HG03575 (cell line): ENCODE data around the gene KCNG2.

Experiments used
- ATAC-seq: cut with Tn5 transposase; IDR thresholded peaks from one replicate; pipeline ENCODE4 v1.9.1; 2021; ENCODE audit not compliant: unreplicated experiment, insufficient number of reproducible peaks, low FRiP score; ENCODE audit errors: extremely low read depth

Gene KCNG2

DNA sequence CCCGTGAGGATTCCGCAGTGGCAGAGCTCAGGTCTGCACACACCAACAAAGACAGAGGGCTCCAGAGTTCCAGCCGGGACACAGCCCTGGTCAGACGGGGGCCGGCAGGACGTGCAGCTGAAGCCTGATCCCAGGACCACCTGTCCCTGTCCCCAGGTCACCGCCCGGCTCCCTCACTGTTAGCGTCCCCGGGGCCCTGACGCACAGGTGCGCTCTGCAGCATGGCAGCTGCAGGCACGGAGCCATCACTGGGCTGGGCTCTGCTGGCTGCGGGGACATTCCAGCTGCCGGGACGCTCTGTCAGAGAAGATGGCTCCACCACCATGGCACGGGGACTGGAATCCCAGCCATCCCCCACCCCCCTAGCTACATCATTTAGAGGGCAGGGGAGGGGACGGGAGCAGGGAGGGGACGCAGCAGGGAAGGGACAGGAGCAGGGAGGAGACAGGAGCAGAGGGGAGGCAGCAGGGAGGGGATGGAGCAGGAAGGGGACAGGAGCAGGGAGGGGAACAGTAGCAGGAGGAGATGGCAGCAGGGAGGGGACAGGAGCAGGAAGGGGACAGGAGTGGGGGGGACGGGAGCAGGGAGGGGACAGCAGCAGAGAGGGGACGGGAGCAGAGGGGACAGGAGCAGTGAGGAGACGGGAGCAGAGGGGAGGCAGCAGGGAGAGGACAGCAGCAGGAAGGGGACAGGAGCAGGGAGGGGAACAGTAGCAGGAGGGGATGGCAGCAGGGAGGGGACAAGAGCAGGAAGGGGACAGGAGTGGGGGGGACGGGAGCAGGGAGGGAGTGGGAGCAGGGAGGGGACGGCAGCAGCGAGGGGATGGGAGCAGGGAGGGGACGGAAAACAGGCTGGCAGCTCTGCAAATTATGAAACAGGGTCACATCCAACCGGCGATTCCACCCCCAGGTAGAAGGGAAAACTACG is 113.9 kb downstream of the KCNG2 start:
- ATAC-seq: no peak

DNA sequence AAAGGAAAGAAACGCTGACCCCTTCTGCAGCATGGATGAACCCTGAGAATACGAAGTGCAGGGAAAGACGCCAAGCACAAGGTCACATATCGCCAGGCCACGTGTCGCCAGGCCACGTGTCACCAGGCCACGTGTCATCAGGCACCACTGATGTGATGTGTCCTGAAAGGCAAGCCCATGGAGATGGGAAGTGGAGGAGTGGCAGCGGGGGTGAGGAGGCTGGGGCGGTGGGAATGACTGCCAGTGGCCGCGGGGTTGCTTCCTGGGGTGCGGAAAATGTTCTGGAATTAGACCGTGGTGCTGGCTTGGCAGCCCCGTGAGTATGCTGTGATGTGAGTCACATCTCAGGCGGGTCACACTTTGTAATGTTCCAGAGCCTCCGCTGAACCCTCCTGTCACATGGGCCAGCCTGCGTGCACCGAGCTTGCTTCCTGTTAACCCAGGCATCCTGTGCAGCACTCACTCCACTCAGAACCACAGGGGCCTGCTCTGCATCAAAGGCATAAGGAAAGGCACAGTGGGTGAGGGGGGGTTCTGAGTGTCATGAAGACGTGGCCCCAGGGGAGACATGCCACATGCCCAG is 114.8 kb downstream of the KCNG2 start:
- ATAC-seq: no peak

DNA sequence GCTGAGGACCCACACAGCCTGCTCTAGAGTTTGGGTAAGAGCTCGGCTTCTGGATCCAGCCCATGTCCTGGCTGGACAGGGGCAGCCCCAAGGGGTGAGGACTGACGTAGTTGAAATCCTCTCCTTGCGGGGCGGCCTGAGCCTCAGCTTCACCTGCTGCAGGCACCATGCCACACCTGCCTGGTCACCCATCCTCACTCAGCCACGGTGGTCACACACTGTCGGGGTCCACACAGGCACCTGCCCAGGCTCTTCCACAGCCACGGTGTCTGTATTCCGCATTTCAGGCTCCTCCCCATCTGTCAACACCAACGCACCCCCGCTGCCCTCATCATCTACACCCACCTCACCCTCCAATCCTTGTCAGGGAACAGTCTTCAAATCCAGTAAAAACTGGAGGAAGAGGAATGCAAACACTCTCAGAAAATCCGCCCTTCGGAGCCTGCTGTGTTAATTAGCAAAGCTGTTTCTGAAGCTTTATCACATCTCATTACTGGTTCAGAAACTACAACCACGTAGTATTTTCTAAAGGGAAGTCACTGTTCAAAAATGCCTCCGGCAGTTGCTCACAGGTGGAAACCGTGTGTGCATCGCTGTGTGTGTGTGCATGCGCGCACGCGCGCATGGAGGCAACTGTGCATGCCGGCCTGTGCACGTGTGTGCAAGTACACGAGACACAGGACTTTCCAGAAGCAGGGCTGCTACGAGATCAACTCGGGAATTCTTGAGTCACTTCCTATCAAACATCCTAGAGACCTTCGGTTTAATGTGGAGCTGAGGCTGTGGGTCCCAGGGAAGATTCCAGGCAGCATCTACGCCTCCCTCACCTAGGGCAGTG is 115.5 kb downstream of the KCNG2 start:
- ATAC-seq: no peak

DNA sequence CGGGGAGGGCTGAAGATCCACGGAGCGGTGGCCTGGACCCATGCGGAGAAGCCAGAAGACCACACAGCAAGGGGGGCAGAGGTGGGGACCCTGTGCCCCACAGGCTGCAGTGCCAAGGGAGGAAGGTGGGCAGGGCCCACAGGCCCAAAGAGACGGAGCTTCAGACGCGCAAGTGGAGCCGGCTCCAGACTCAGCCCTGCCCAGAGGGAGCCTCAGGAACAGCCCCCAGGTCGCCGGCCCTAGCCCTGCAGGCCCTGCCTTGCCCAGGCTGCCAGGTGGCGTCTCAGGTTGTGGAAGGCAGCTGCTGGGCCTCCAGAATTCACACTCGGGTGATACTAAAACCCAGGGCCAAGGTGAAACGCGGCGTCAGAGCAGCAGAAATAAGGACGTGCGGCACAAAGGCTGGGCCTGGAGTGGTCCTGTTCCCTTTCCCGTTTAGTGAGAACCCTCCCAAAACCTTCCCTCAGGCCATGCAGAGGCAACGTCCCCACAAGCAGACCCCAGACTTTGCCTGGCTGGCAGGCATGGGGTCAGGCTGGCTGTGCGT is 116.9 kb downstream of the KCNG2 start:
- no peak for ATAC-seq

DNA sequence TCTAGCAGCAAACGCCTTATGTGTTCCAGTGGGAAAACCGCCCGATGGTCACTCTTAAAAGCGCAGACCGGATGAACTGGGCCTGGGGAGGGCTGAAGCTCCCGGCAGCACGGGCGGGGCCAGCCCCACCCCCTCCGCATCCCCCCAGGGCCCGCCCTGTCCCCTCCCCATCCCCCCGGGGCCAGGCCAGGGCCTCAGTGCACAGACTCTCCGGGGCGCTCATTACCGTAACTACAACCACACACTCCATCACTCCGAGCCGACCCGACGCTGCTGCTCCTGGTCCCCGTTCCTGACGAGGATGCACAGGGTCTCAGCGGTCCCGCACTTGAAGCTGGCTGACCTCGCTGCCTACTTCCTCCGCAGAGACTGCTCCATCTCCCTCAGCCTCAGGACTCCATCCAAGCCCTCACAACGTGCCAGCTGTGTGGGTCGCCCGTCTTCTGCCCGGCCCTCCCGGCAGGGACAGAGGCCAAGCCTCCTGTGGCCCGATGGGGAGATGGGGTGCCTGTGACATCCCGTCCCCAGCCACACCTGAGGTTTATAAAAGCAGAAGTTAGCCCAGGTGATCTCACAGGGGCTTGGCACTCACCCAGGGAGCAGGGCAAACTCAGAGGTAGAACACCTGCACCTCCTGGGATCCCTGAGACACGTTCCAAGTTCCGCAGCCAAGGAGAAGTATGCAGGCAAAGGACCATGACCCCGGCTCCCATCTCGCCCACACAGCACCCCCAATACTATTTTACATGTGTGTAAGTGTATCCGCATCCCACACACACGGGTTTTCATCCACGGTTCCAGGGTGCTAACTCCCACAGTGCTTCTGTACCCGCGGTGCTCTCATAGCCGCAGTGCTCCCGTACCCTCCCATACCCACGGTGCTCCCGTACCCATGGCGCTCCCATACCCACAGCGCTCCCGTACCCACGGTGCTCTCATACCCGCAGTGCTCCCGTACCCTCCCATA is 117.7 kb downstream of the KCNG2 start:
- ATAC-seq: no peak

DNA sequence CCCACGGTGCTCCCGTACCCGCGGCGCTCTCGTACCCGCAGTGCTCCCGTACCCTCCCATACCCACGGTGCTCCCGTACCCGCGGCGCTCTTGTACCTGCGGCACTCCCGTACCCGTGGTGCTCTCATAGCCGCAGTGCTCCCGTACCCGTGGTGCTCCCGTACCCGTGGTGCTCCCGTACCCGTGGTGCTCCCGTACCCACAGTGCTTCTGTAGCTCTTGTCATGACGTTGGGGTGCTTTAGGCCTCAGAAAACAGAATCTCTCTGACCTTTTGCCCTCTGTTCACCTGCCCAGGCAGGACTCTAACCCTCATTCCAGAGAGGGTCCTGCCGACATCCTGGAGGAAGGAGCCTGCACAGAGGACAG is 118.4 kb downstream of the KCNG2 start:
- no peak for ATAC-seq

DNA sequence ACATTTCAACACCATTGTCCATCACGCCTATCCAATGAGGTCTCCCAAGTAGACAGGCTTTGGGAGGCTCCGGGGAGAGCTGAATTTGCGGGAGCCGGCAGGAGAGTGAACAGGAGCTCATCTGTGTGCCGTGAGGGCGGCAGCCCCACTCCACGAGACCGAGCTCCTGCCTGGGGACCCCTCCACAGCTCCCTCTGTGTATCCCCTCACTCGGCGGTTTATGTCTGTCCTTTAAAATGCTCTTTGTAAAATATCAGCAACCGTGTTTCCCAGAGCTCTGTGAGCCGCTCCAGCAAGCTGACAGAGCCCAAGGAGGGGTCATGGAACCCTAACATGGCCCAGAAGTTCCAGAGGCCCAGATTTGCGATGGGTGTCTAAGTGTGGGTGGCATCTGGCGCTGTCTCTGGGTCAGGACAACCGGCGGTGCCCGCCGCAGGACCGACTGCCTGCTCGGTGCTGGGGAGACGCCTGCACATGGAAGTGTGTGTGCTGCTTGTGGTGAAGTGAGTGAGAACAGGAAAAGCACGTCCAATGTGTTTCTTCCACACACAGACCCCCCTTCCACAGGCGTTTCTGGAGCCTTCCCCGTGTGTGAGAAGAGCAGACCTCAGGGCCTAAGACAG is 118.9 kb downstream of the KCNG2 start:
- ATAC-seq: no peak

DNA sequence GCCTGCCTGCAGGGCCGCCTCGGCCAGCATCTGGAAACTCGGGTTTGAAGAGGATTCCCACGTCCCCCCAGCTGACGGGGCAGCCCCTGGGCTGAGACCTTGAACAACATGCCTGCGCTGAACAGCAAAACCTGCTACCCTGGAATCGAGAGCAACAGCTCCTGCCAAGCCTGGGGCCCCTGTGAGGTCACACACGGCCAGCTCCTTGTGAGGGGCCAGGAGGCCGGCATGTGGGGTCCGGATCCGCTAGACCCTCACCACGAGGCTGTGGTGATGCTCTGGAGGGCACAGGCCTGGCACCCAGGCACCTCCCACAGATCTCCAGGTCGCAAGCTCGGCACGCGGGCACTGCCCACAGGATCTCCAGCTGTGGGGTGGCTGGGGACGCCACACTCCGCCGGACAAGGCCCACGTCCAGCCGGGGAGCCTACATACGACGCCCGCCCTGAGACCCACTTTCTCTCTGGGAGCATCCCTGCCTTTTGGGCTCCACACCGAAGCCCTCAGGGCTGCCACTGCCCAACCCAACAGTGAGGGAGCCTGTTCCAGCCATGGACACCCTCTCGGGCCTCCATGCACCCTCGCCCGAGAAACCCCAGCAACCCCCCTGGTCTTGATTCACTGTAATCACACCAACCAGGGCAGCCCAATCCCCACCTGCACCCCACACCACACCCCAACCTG is 119.6 kb downstream of the KCNG2 start:
- no peak for ATAC-seq

DNA sequence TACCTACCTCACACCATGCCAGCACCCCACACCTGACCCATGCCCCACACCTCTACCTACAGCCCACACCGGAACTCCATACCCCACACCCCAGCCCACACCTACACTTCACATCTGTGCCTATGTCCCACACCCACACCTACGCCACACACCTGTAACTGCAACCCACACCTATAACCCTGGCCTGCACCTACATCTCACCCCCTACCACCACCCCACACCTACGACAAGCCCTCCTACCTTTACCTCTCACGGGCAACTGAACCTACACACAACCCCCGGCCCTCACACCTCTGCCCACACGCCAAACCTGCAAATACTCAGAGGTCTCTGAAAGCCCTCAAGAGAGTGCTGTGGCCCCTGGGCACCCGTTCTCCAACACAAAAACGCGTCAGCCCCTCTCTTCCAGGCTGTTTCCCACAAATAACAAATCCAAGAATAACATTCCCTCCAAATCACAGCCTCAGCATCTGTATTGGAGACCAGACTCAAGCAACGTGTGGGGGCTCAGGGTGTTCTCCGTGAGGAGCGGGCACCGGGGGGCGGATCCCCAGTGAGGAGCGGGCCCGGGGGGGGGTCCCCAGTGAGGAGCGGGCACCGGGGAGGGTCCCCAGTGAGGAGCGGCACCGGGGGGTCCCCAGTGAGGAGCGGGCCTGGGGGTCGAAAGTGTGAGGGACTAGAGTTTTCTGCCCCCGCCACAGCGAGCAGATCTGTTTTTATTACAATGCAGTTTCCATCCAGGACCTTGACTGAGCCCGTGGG is 120.3 kb downstream of the KCNG2 start:
- ATAC-seq: no peak

DNA sequence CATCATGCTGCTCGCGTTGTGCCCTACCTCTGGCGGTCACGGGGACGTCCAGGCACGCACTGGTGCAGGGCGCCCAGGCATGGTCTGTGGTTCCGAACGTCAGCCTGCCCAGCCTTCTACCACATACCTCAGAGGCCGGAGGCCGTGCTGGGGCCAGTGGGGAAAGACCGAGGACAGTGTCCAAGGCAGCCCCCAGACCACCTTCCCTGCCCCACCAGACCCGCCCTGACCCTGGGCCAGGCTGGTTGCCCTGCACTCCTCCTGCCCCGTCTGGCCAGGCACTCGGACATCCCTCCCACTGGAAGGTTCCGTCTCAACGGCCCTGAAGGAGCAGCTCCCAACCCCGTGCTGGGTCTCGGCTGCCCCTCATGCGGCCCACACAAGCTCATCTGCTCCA is 120.9 kb downstream of the KCNG2 start:
- ATAC-seq: no peak

DNA sequence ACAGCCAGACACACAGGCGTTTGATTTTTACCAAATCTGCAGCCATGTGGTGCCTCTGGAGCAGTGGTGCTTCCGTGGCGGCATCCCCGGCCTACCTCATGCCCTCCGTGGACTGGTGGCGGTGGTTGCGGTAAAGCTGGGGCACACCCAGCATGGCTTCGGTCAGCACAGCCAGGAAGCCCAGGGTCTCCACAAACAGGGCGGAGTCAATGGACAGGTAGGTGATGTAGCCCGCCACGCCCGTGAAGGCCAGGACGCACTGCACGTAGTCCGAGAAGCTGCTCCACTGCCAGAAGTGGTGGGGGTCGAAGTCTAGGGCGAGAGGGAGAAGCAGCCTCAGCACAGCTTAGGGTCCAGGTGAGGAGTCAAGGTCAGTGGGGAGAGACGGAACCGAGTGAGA is 121.4 kb downstream of the KCNG2 start:
- ATAC-seq: no peak

DNA sequence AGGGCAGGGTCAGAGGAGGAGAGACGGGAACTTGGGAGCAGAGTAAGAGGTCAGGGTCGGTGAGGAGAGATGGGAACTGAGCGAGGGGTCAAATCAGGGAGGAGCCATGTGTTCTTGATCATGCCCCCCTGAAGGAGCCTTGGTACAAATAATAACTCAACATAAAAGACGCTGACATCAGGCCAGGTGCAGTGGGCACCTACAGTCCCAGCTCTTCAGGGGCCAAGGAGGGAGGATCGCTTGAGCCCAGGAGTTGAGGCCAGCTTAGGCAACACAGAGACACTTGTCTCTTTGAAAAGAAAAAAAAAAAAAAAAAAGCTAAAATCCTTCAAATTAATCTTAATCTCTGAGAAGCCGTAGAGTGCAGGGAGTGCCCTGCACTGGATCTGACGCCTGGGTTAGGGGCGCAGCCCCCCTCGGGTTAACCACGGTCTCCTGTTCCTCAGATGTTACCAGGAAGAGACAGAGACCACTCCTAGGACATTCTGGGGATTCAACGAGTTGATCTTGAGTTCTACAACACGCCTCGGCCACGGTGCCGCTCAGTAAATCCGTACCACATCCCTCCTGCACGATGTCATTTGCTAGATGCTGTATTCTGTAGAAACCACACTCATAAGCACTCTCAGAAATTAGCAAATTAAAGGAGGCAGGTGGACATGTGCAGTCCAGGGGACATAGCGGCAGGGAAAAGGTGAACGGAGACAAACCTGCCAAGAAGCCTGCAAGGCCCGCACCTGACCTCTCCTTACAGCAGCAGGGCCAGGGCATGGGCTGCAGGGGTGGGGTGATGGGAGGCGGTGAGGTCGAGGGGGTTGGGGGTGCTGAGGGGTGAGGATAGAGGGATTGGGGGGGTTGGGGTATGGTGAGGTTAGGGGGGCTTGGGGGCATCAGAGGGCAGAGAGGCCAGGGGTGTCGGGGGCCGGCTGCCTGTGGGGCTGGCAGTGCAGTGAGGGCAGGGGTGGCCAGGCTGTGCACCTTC is 124.5 kb downstream of the KCNG2 start:
- no peak for ATAC-seq

DNA sequence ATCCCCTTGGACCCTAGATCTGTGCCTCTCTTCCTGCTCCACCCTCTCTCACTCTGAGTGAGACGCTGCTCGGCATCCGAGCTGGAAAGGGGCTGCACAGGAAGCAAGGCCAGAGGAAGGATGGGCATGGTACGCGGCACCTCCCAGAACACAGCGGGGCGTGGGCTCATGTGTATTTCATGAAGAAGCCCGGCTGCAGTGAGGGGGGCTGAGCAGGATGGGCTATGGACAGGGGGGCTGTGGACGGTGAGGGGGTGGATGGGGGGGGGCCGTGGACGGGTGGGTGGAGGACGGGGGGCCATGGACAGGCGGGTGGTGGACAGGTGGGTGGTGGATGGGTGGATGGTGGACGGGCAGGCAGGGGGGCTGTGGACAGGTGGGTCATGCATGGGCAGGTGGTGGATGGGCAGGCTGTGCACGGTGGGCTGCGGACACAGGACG is 125.3 kb downstream of the KCNG2 start:
- ATAC-seq: no peak

DNA sequence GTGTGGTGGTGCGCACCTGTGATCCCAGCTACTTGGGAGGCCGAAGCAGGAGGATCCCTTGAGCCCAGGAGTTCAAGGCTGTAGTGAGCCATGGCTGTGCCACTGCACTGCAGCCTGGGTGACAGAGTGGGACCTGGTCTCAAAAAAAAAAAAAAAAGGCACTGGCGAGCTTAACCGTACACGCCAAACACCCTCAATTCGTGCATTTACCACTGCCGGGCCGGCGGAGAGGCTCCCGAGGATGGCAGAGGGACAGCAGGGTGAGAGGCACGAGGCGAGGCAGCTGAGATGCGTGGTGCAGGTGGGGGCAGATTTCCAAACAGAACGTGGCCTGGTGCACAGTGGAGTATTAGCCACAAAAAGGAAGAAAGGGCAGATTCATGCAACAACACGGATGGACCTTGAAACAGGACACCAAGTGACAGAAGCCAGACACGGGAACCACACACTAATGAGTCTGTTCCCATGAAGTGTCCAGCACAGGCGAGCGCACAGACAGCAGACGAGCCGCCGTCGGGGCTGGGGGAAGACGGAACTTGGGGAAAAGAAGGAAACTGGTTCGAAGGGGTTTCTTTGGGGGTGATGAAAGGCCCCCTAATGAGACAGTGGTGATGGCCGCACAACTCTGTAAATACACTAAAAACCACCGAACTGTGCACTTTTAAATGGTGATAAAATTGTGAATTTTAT is 126.3 kb downstream of the KCNG2 start:
- no peak for ATAC-seq
